GM19463 (cell line): ENCODE results near the gene EDDM13.
"Not testable (repeated sequence)": the region's sequence is repeated elsewhere in the genome, so short reads cannot be mapped to it uniquely, and the experiment has no call there.

Experiments
- ATAC-seq: cut with Tn5 transposase; IDR thresholded peaks from one replicate; pipeline ENCODE4 v1.9.1; 2021; ENCODE audit warnings: mild to moderate bottlenecking, moderate library complexity; ENCODE audit not compliant: unreplicated experiment

The EDDM13 gene

GRCh38 chr19:56272161-56272798 lies at the start of gene EDDM13:
EDDM13 (plus strand) TSS chr19:56272748; CDS start chr19:56272835, 87 bp downstream.
- no peak for ATAC-seq

- ATAC-seq: no peak
These were observed 49.6 kb upstream of the EDDM13 start for GRCh38 chr19:56222901-56223300.

- ATAC-seq: no peak
These were observed 49.1 kb upstream of the EDDM13 start for GRCh38 chr19:56223481-56223880.

GRCh38 chr19:56245121-56245740 lies 27.3 kb upstream of the EDDM13 start:
- no peak for ATAC-seq

GRCh38 chr19:56245764-56246163 lies 26.8 kb upstream of the EDDM13 start:
- not testable (repeated sequence) for ATAC-seq

GRCh38 chr19:56248736-56249338 lies 23.7 kb upstream of the EDDM13 start:
- not testable (repeated sequence) for ATAC-seq

- ATAC-seq: no peak
These were observed 19.7 kb upstream of the EDDM13 start for GRCh38 chr19:56252699-56253422.

GRCh38 chr19:56253737-56254136 lies 18.8 kb upstream of the EDDM13 start:
- no peak for ATAC-seq

GRCh38 chr19:56258272-56258671 lies 14.3 kb upstream of the EDDM13 start:
- ATAC-seq: no peak

- ATAC-seq: no peak
These were observed 11.4 kb upstream of the EDDM13 start for GRCh38 chr19:56261145-56261544.

- not testable (repeated sequence) for ATAC-seq
These were observed 10.6 kb upstream of the EDDM13 start for GRCh38 chr19:56261932-56262331.

- no peak for ATAC-seq
These were observed 9.2 kb upstream of the EDDM13 start for GRCh38 chr19:56263319-56263718.

GRCh38 chr19:56266051-56266450 lies 6.5 kb upstream of the EDDM13 start:
- ATAC-seq: no peak

- ATAC-seq: no peak
These were observed 3.2 kb upstream of the EDDM13 start for GRCh38 chr19:56269348-56269747.

GRCh38 chr19:56270676-56271075 lies 1.9 kb upstream of the EDDM13 start:
- no peak for ATAC-seq

GRCh38 chr19:56271151-56271550 lies 1.4 kb upstream of the EDDM13 start:
- ATAC-seq: no peak

- ATAC-seq: no peak
These were observed 1.1 kb downstream of the EDDM13 start for GRCh38 chr19:56273563-56274117.

- ATAC-seq: no peak
These were observed 10.3 kb downstream of the EDDM13 start for GRCh38 chr19:56282809-56283208.

- no peak for ATAC-seq
These were observed 12.2 kb downstream of the EDDM13 start for GRCh38 chr19:56284746-56285145.

- no peak for ATAC-seq
These were observed 17.6 kb downstream of the EDDM13 start for GRCh38 chr19:56290104-56290503.

- ATAC-seq: no peak
These were observed 19.3 kb downstream of the EDDM13 start for GRCh38 chr19:56291867-56292266.
